RPMI8226 (cell line): ENCODE data around the gene DCAF7.

Source experiments
- DNase-seq: peaks from one replicate; pipeline ENCODE4 v3.0.0-alpha.2; 2015

DCAF7 gene

GRCh38 chr17:63525190-63525946, 24.9 kb upstream of the DCAF7 start:
- no peak for DNase-seq

GRCh38 chr17:63526861-63527260, 23.4 kb upstream of the DCAF7 start:
- DNase-seq: no peak

- DNase-seq: no peak
Measured at GRCh38 chr17:63528183-63528582, 22.1 kb upstream of the DCAF7 start.

GRCh38 chr17:63529711-63530556, 20.3 kb upstream of the DCAF7 start:
- DNase-seq: no peak

GRCh38 chr17:63530557-63531021, 19.7 kb upstream of the DCAF7 start:
- DNase-seq: no peak

- no peak for DNase-seq
Measured at GRCh38 chr17:63531022-63531965, 19.0 kb upstream of the DCAF7 start.

- DNase-seq: no peak
Measured at GRCh38 chr17:63533433-63534077, 16.7 kb upstream of the DCAF7 start.

- DNase-seq: no peak
Measured at GRCh38 chr17:63534078-63534570, 16.2 kb upstream of the DCAF7 start.

- no peak for DNase-seq
Measured at GRCh38 chr17:63534816-63535455, 15.3 kb upstream of the DCAF7 start.

- DNase-seq: no peak
Measured at GRCh38 chr17:63535640-63536039, 14.6 kb upstream of the DCAF7 start.

GRCh38 chr17:63537001-63537400, 13.3 kb upstream of the DCAF7 start:
- DNase-seq: no peak

GRCh38 chr17:63537991-63538692, 12.1 kb upstream of the DCAF7 start:
- peak; percentile 86 for DNase-seq

GRCh38 chr17:63538693-63539595, 11.3 kb upstream of the DCAF7 start:
- no peak for DNase-seq

- DNase-seq: no peak
Measured at GRCh38 chr17:63540590-63540989, 9.7 kb upstream of the DCAF7 start.

GRCh38 chr17:63542218-63542545, 8.1 kb upstream of the DCAF7 start:
- DNase-seq: no peak

- DNase-seq: peak; percentile 38
Measured at GRCh38 chr17:63542942-63543821, 7.1 kb upstream of the DCAF7 start.

- no peak for DNase-seq
Measured at GRCh38 chr17:63543822-63544420, 6.4 kb upstream of the DCAF7 start.

GRCh38 chr17:63544467-63545301, 5.6 kb upstream of the DCAF7 start:
- no peak for DNase-seq
